K562 (cell line): ENCODE data around the gene DOCK3.
"Not testable (repeated sequence)": the region's sequence is repeated elsewhere in the genome, so short reads cannot be mapped to it uniquely, and the experiment has no call there.

Source experiments
- ELF2 ChIP-seq: fragments of 250-450 bp; sonication (Bioruptor Pico); IDR thresholded peaks from 2 replicates; pipeline ENCODE4 v1.5.0; 2021; ENCODE audit warnings: mild to moderate bottlenecking
- EZH2 ChIP-seq: IDR thresholded peaks from 2 replicates; pipeline ENCODE4 v1.6.1; 2012; ENCODE audit warnings: low read depth, mild to moderate bottlenecking, inconsistent platforms, low read length, borderline replicate concordance
- GATA2 ChIP-seq: sonication (generic); formaldehyde crosslinking; IDR thresholded peaks from 2 replicates; pipeline ENCODE4 v1.4.0; 2020; ENCODE audit warnings: mild to moderate bottlenecking, missing genetic modification reagents
- MTA2 ChIP-seq: fragments of 450-650 bp; IDR thresholded peaks from 2 replicates; pipeline ENCODE4 v1.6.1; 2016; ENCODE audit warnings: low read depth
- MTA3 ChIP-seq: fragments of 450-650 bp; formaldehyde crosslinking; IDR thresholded peaks from 2 replicates; pipeline ENCODE4 v1.6.1; 2017; ENCODE audit warnings: mild to moderate bottlenecking, borderline replicate concordance
- NR2C1 ChIP-seq, 2 experiments: fragments of 450-650 bp; IDR thresholded peaks; 2 replicates each; pipeline ENCODE4 v1.6.1; 2017; ENCODE audit warnings: mild to moderate bottlenecking in 2 of 2, antibody characterized with exemption in 1 of 2, inconsistent platforms in 1 of 2, missing compliant biosample characterization in 1 of 2, missing genetic modification characterization in 1 of 2
- POLR2A ChIP-seq: fragments of 450-650 bp; conservative IDR thresholded peaks from 2 replicates; pipeline ENCODE4 v1.6.1; 2016
- POLR2AphosphoS2 ChIP-seq: IDR thresholded peaks from 2 replicates; pipeline ENCODE4 v1.6.1; 2012; ENCODE audit warnings: low read length, improper control_type of control experiment
- TARDBP ChIP-seq: fragments of 450-650 bp; IDR thresholded peaks from 2 replicates; pipeline ENCODE4 v1.6.1; 2016
- ZNF76 ChIP-seq: fragments of 250-450 bp; sonication (Bioruptor Pico); IDR thresholded peaks from 2 replicates; pipeline ENCODE4 v1.4.0; 2020; ENCODE audit warnings: mild to moderate bottlenecking, moderate library complexity, borderline replicate concordance
- TF ChIP-seq, protein P1 (sequence below): sonication (generic); formaldehyde crosslinking; IDR thresholded peaks from 2 replicates; pipeline ENCODE4 v1.8.1; 2022; ENCODE audit warnings: missing genetic modification reagents
- TF ChIP-seq, protein P2 (sequence below): conservative IDR thresholded peaks from 2 replicates; pipeline ENCODE4 v1.6.1; 2011; ENCODE audit warnings: low read depth, mild to moderate bottlenecking, low read length; ENCODE audit not compliant: control insufficient read depth
- TF ChIP-seq, protein P3 (sequence below): sonication (generic); formaldehyde crosslinking; IDR thresholded peaks from 2 replicates; pipeline ENCODE4 v1.8.1; 2023; ENCODE audit warnings: mild to moderate bottlenecking, missing genetic modification reagents
- TF ChIP-seq, protein P4 (sequence below), 3 experiments: IDR thresholded peaks in 2 of 3; conservative IDR thresholded peaks in 1 of 3; 2 replicates each; pipeline ENCODE4 v1.5.1; 2011 to 2012; ENCODE audit warnings: low read length in 3 of 3, mild to moderate bottlenecking in 3 of 3, control low read depth in 2 of 3, improper control_type of control experiment in 1 of 3, inconsistent platforms in 1 of 3, low read depth in 1 of 3, mixed read lengths in 1 of 3, moderate library complexity in 1 of 3; ENCODE audit not compliant: insufficient read depth in 2 of 3

DNA sequence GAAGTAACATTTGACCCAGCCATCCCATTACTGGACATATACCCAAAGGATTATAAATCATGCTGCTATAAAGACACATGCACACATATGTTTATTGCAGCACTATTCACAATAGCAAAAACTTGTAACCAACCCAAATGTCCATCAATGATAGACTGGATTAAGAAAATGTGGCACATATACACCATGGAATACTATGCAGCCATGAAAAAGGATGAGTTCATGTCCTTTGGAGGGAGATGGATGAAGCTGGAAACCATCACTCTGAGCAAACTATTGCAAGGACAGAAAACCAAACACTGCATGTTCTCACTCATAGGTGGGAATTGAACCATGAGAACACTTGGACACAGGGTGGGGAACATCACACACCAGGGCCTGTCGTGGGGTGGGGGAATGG lies 208.0 kb downstream of the DOCK3 start:
- TF ChIP-seq EZH2; TARDBP; ELF2; MTA3; ZNF76 (CRISPR knock-in tag); NR2C1 (IDR thresholded peaks at IDR 0.05); NR2C1 (tag; IDR thresholded peaks at IDR 0.05); POLR2AphosphoS2; POLR2A; GATA2; MTA2: not testable (repeated sequence)
- TF ChIP-seq, protein P1, sequence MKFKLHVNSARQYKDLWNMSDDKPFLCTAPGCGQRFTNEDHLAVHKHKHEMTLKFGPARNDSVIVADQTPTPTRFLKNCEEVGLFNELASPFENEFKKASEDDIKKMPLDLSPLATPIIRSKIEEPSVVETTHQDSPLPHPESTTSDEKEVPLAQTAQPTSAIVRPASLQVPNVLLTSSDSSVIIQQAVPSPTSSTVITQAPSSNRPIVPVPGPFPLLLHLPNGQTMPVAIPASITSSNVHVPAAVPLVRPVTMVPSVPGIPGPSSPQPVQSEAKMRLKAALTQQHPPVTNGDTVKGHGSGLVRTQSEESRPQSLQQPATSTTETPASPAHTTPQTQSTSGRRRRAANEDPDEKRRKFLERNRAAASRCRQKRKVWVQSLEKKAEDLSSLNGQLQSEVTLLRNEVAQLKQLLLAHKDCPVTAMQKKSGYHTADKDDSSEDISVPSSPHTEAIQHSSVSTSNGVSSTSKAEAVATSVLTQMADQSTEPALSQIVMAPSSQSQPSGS, result not testable (repeated sequence)
- TF ChIP-seq, protein P2, sequence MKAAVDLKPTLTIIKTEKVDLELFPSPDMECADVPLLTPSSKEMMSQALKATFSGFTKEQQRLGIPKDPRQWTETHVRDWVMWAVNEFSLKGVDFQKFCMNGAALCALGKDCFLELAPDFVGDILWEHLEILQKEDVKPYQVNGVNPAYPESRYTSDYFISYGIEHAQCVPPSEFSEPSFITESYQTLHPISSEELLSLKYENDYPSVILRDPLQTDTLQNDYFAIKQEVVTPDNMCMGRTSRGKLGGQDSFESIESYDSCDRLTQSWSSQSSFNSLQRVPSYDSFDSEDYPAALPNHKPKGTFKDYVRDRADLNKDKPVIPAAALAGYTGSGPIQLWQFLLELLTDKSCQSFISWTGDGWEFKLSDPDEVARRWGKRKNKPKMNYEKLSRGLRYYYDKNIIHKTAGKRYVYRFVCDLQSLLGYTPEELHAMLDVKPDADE, result not testable (repeated sequence)
- TF ChIP-seq, protein P3, sequence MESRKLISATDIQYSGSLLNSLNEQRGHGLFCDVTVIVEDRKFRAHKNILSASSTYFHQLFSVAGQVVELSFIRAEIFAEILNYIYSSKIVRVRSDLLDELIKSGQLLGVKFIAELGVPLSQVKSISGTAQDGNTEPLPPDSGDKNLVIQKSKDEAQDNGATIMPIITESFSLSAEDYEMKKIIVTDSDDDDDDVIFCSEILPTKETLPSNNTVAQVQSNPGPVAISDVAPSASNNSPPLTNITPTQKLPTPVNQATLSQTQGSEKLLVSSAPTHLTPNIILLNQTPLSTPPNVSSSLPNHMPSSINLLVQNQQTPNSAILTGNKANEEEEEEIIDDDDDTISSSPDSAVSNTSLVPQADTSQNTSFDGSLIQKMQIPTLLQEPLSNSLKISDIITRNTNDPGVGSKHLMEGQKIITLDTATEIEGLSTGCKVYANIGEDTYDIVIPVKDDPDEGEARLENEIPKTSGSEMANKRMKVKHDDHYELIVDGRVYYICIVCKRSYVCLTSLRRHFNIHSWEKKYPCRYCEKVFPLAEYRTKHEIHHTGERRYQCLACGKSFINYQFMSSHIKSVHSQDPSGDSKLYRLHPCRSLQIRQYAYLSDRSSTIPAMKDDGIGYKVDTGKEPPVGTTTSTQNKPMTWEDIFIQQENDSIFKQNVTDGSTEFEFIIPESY (CRISPR knock-in tag), result not testable (repeated sequence)
- TF ChIP-seq, protein P4, sequence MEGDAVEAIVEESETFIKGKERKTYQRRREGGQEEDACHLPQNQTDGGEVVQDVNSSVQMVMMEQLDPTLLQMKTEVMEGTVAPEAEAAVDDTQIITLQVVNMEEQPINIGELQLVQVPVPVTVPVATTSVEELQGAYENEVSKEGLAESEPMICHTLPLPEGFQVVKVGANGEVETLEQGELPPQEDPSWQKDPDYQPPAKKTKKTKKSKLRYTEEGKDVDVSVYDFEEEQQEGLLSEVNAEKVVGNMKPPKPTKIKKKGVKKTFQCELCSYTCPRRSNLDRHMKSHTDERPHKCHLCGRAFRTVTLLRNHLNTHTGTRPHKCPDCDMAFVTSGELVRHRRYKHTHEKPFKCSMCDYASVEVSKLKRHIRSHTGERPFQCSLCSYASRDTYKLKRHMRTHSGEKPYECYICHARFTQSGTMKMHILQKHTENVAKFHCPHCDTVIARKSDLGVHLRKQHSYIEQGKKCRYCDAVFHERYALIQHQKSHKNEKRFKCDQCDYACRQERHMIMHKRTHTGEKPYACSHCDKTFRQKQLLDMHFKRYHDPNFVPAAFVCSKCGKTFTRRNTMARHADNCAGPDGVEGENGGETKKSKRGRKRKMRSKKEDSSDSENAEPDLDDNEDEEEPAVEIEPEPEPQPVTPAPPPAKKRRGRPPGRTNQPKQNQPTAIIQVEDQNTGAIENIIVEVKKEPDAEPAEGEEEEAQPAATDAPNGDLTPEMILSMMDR (IDR thresholded peaks at IDR 0.05 in 2 of 3, conservative IDR thresholded peaks at IDR 0.05 in 1 of 3; ENCODE audit: insufficient read depth in 2 of 3, low read depth in 1 of 3, low read length in 3 of 3), result not testable (repeated sequence)
